Measurements from ENCODE around the gene MIPEP.

MIPEP gene

DNA sequence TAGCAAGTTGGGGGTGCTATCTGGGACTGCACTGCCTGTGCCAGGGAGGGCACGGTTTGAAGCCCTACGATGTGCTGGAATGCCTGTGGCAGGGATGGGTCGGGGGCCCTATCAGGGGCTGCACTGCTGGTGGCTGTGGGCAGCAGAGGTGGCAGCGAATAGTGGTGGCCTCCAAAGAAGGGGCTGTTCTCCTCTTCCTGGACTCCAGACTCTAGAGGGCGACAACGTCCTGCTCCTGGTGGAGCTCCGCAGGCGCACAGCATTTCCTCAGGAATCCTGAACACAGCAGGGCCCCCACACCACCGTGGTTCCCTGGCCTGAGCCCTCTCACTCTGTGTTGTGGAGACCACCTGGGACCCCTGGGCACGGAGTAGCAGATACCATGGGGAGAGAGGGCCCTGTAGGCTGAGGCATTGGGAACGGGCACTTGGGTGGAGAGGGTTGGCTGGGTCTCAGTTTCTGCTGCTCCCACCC, 173.4 kb downstream of the MIPEP start:
- H2AFZ ChIP-seq (ENCODE audit: low read depth, low read length), result peak overlapping the region; percentile 55; the same call in 1 of the 2 replicates
- H3K79me2 ChIP-seq (ENCODE audit: low read length), result no peaks in the 10 kb centered on the region
- no peaks in the 10 kb centered on the region for H3K27me3 ChIP-seq (ENCODE audit: low read depth, low read length)
- H3K9ac ChIP-seq (ENCODE audit: low read length), result no peak overlapping the region
- no peaks in the 10 kb centered on the region for H3K9me3 ChIP-seq (ENCODE audit: insufficient read depth, low read length)
- no peak overlapping the region for H3K4me3 ChIP-seq (ENCODE audit: low read length)
- peaks cover 11% of the 10 kb centered on the region for H3K4me1 ChIP-seq (ENCODE audit: low read length)
- H4K20me1 ChIP-seq (ENCODE audit: insufficient read depth, low read length), result no peaks in the 10 kb centered on the region
- no peak overlapping the region for H3K27ac ChIP-seq (ENCODE audit: low read length)
- H3K36me3 ChIP-seq (replicated peaks; ENCODE audit: low read depth, low read length), result no peaks in the 10 kb centered on the region
- H3K4me2 ChIP-seq (ENCODE audit: low read length), result 0 out of 2 replicates have a peak overlapping the region, but pooled peaks have one; percentile 29
- TF ChIP-seq EZH2phosphoT487 (IDR thresholded peaks at IDR 0.05; ENCODE audit: low read depth), result no peak
- TF ChIP-seq, protein P1, sequence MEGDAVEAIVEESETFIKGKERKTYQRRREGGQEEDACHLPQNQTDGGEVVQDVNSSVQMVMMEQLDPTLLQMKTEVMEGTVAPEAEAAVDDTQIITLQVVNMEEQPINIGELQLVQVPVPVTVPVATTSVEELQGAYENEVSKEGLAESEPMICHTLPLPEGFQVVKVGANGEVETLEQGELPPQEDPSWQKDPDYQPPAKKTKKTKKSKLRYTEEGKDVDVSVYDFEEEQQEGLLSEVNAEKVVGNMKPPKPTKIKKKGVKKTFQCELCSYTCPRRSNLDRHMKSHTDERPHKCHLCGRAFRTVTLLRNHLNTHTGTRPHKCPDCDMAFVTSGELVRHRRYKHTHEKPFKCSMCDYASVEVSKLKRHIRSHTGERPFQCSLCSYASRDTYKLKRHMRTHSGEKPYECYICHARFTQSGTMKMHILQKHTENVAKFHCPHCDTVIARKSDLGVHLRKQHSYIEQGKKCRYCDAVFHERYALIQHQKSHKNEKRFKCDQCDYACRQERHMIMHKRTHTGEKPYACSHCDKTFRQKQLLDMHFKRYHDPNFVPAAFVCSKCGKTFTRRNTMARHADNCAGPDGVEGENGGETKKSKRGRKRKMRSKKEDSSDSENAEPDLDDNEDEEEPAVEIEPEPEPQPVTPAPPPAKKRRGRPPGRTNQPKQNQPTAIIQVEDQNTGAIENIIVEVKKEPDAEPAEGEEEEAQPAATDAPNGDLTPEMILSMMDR (IDR thresholded peaks at IDR 0.05; ENCODE audit: low read depth, low read length), result peak; percentile 88

DNA sequence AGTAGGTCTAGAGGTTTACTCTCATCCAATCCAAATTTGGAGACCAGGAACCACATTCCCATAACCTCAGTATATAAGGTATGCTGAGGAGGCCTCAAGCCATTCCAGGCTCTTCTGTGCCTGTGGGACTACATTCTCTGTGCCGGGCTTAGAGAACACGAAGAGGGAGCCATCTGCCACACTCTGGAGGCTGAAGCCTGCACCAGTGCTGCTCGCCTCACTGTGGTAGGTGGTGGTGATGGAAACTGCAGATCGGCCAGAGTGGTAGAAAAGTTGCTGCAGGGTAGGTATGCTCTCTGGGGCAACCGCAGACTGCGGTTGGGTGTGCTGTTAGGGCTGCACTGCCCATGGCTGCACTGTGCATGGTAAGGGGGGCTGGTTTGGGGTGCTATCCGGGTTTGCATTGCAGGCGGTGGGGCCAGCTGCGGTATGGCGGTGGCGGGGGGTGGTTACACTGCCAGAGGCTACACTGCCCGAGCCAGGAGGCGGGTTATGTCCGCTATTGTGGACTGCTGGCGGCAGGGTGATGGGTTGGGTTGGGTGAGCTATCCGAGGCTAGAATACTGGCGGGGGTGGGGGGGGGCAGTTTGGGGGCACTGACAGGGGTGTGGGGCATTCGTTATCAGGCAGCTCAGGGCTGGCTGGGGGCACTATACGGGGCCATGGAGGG, 174.0 kb downstream of the MIPEP start:
- H3K9ac ChIP-seq (ENCODE audit: low read length), result no peak overlapping the region
- no peaks in the 10 kb centered on the region for H4K20me1 ChIP-seq (ENCODE audit: insufficient read depth, low read length)
- H3K9me3 ChIP-seq (ENCODE audit: insufficient read depth, low read length), result no peaks in the 10 kb centered on the region
- H3K27me3 ChIP-seq (ENCODE audit: low read depth, low read length), result no peaks in the 10 kb centered on the region
- no peak overlapping the region for H3K4me2 ChIP-seq (ENCODE audit: low read length)
- H3K79me2 ChIP-seq (ENCODE audit: low read length), result no peaks in the 10 kb centered on the region
- H3K36me3 ChIP-seq (replicated peaks; ENCODE audit: low read depth, low read length), result no peaks in the 10 kb centered on the region
- H3K4me1 ChIP-seq (ENCODE audit: low read length), result peaks cover 14% of the 10 kb centered on the region
- no peak overlapping the region for H3K4me3 ChIP-seq (ENCODE audit: low read length)
- TF ChIP-seq EZH2phosphoT487 (IDR thresholded peaks at IDR 0.05; ENCODE audit: low read depth), result no peak
- TF ChIP-seq, protein P1 (IDR thresholded peaks at IDR 0.05; ENCODE audit: low read depth, low read length), result no peak
- no peak overlapping the region for H2AFZ ChIP-seq (ENCODE audit: low read depth, low read length)
- H3K27ac ChIP-seq (ENCODE audit: low read length), result no peak overlapping the region

DNA sequence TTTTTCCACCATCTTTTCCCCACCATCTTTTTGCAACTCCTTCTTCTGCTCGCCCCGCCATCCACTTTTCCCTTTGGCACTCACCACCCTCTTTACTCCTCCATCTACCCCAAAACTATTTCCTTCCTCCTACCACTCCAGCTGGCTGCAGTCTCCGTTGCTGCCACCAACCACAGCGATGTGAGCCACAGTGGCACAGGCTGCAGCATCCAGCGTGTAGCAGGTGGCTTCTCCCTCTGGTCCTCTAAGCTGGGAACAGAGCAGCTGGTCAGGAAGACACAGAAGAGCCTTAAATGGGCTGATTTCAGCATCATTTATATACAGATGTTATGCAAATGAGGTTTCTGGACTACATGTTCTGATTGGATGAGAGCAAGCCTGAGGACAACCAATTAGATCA, 174.5 kb downstream of the MIPEP start:
- Histone ChIP-seq H3K9ac (ENCODE audit: low read length) (no peak overlapping the region), H3K9me3 (ENCODE audit: insufficient read depth, low read length) (no peaks in the 10 kb centered on the region), H3K27ac (ENCODE audit: low read length) (no peak overlapping the region), H3K4me1 (ENCODE audit: low read length) (peaks cover 14% of the 10 kb centered on the region), H3K27me3 (ENCODE audit: low read depth, low read length) (no peaks in the 10 kb centered on the region), H2AFZ (ENCODE audit: low read depth, low read length) (no peak overlapping the region), H3K79me2 (ENCODE audit: low read length) (no peaks in the 10 kb centered on the region), H4K20me1 (ENCODE audit: insufficient read depth, low read length) (no peaks in the 10 kb centered on the region), H3K4me3 (ENCODE audit: low read length) (no peak overlapping the region), H3K4me2 (ENCODE audit: low read length) (no peak overlapping the region), H3K36me3 (replicated peaks; ENCODE audit: low read depth, low read length) (no peaks in the 10 kb centered on the region)
- no peak for TF ChIP-seq EZH2phosphoT487 (IDR thresholded peaks at IDR 0.05; ENCODE audit: low read depth)
- TF ChIP-seq, protein P1 (IDR thresholded peaks at IDR 0.05; ENCODE audit: low read depth, low read length), result no peak

DNA sequence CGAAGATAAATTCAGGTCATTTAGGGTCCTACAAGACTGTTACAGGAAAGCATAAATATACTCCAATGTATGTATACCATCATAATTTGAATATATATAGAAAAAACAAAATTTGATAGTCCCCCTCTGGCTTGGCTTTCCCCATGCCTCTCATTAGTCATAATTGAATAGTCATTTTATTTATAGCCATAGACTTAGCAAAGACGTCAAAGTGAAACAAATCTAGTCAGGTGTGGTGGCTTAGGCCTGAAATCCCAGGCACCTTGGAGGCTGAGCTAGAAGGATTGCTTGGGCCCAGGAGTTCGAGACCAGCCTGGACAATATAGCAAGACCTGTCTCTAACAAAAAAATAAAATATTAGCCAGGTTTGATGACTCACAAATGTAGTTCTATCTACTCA, 177.8 kb downstream of the MIPEP start:
- Histone ChIP-seq H3K9ac (ENCODE audit: low read length) (no peak overlapping the region), H3K4me1 (ENCODE audit: low read length) (peaks cover 14% of the 10 kb centered on the region), H2AFZ (ENCODE audit: low read depth, low read length) (no peak overlapping the region), H3K27me3 (ENCODE audit: low read depth, low read length) (no peaks in the 10 kb centered on the region), H3K4me2 (ENCODE audit: low read length) (no peak overlapping the region), H3K9me3 (ENCODE audit: insufficient read depth, low read length) (no peaks in the 10 kb centered on the region), H3K27ac (ENCODE audit: low read length) (no peak overlapping the region), H4K20me1 (ENCODE audit: insufficient read depth, low read length) (no peaks in the 10 kb centered on the region), H3K4me3 (ENCODE audit: low read length) (no peak overlapping the region), H3K36me3 (replicated peaks; ENCODE audit: low read depth, low read length) (no peaks in the 10 kb centered on the region), H3K79me2 (ENCODE audit: low read length) (no peaks in the 10 kb centered on the region)
- TF ChIP-seq, protein P1 (IDR thresholded peaks at IDR 0.05; ENCODE audit: low read depth, low read length), result no peak
- TF ChIP-seq EZH2phosphoT487 (IDR thresholded peaks at IDR 0.05; ENCODE audit: low read depth), result no peak
